H1 (cell line): ENCODE measurements around the gene MRPL54. TPM values are rescaled to one million over a fixed set of nuclear protein-coding genes. Genes with fewer than 3 reads are reported as not detected.

Experiments
- CTCF ChIA-PET: fragments of 300-600 bp; sonication (Branson Sonifier 250); formaldehyde crosslinking; loops from one replicate; lab custom pipeline; 2021; ENCODE audit not compliant: partially characterized antibody; lab: Charles Lee
- POLR2A ChIA-PET: fragments of 300-600 bp; sonication (Branson Sonifier 250); formaldehyde crosslinking; loops from one replicate; lab custom pipeline; 2021; ENCODE audit warnings: inconsistent platforms; ENCODE audit not compliant: partially characterized antibody; lab: Charles Lee
- DNase-seq, 2 experiments: peaks; one replicate each; pipeline versions ENCODE4 v3.0.0 to v3.0.0-alpha.2; 2010 to 2022; ENCODE audit warnings: low spot score in 2 of 2, low read depth in 1 of 2, mixed read lengths in 1 of 2
- FAIRE-seq: peaks from 2 replicates; lab custom pipeline; 2011; peaks lifted over from hg19 to GRCh38; lab: Jason Lieb, UNC
- H2AFZ ChIP-seq: 2 replicates; pipeline ENCODE4 v1.8.1; 2012; ENCODE audit warnings: low read length, inconsistent platforms
- H2AK5ac ChIP-seq: 2 replicates; pipeline ENCODE4 v1.6.1; 2013; ENCODE audit warnings: low read depth, low read length
- H2BK120ac ChIP-seq: replicated peaks from 2 replicates; pipeline ENCODE3; 2013; ENCODE audit warnings: low read depth, low read length, inconsistent platforms
- H2BK12ac ChIP-seq: 2 replicates; pipeline ENCODE4 v1.6.1; 2013; ENCODE audit warnings: low read depth, low read length
- H2BK15ac ChIP-seq: 2 replicates; pipeline ENCODE4 v1.6.1; 2013; ENCODE audit warnings: low read length
- H2BK20ac ChIP-seq: 2 replicates; pipeline ENCODE4 v1.6.1; 2013; ENCODE audit warnings: low read length
- H2BK5ac ChIP-seq: 2 replicates; pipeline ENCODE4 v1.6.1; 2013; ENCODE audit warnings: low read depth, low read length
- H3K14ac ChIP-seq: 2 replicates; pipeline ENCODE4 v1.6.1; 2013; ENCODE audit warnings: inconsistent platforms; ENCODE audit not compliant: insufficient read length
- H3K18ac ChIP-seq: 2 replicates; pipeline ENCODE4 v1.6.1; 2013; ENCODE audit warnings: low read length; ENCODE audit errors: extremely low read depth
- H3K23ac ChIP-seq: 2 replicates; pipeline ENCODE4 v1.6.1; 2013; ENCODE audit warnings: inconsistent platforms; ENCODE audit not compliant: insufficient read length
- H3K23me2 ChIP-seq: 2 replicates; pipeline ENCODE4 v1.6.1; 2013; ENCODE audit warnings: low read depth, low read length
- H3K27ac ChIP-seq: 2 replicates; pipeline ENCODE4 v1.6.1; 2011; ENCODE audit warnings: low read depth, low read length, inconsistent platforms
- H3K27me3 ChIP-seq, 4 experiments: replicated peaks in 1 of 4; 1 replicate in 1 of 4; 2 replicates in 3 of 4; pipeline versions ENCODE4 v1.6.1 to v1.8.1; 2011 to 2013; ENCODE audit warnings: low read length in 3 of 4, mild to moderate bottlenecking in 3 of 4, inconsistent platforms in 2 of 4, mixed read lengths in 2 of 4, moderate library complexity in 1 of 4; ENCODE audit not compliant: control insufficient read depth in 3 of 4, insufficient read depth in 3 of 4; ENCODE audit errors: extremely low read depth in 1 of 4
- H3K36me3 ChIP-seq, 4 experiments: 2 replicates each; pipeline versions ENCODE4 v1.6.1 to v1.8.1; 2011 to 2013; ENCODE audit warnings: mild to moderate bottlenecking in 4 of 4, low read length in 3 of 4, moderate library complexity in 2 of 4, control low read depth in 1 of 4, inconsistent platforms in 1 of 4; ENCODE audit not compliant: insufficient read depth in 4 of 4, control insufficient read depth in 2 of 4
- H3K4ac ChIP-seq: replicated peaks from 2 replicates; pipeline ENCODE3; 2013; ENCODE audit warnings: low read length, low read depth, mixed read lengths, inconsistent platforms; ENCODE audit not compliant: insufficient read length
- H3K4me1 ChIP-seq, 4 experiments: replicated peaks in 1 of 4; 1 replicate in 1 of 4; 2 replicates in 3 of 4; pipeline versions ENCODE4 v1.6.1 to v1.8.1; 2011 to 2013; ENCODE audit warnings: low read length in 3 of 4, inconsistent platforms in 2 of 4, mixed read lengths in 1 of 4; ENCODE audit not compliant: insufficient read depth in 4 of 4, control insufficient read depth in 3 of 4
- H3K4me2 ChIP-seq, 2 experiments: 2 replicates each; pipeline versions ENCODE4 v1.6.1 to v1.8.1; 2011 to 2013; ENCODE audit warnings: low read depth in 2 of 2, low read length in 2 of 2, control low read depth in 1 of 2, inconsistent platforms in 1 of 2, mild to moderate bottlenecking in 1 of 2; ENCODE audit not compliant: insufficient read depth in 1 of 2
- H3K4me3 ChIP-seq, 4 experiments: fragments of 200-600, 300-600 bp in 1 of 4; sonication (generic), shearing (Covaris generic), sonication (Bioruptor Twin) in 1 of 4; 2 replicates each; pipeline versions ENCODE4 v1.5.1 to v1.8.1; 2011 to 2016; ENCODE audit warnings: low read length in 4 of 4, low read depth in 3 of 4, control low read depth in 2 of 4, inconsistent platforms in 2 of 4, mild to moderate bottlenecking in 2 of 4, mixed read lengths in 1 of 4, moderate library complexity in 1 of 4; ENCODE audit not compliant: insufficient read depth in 2 of 4; ENCODE audit errors: extremely low read depth in 1 of 4
- H3K56ac ChIP-seq: replicated peaks from 2 replicates; pipeline ENCODE3; 2013; ENCODE audit warnings: low read depth, mild to moderate bottlenecking, mixed read lengths, low read length, inconsistent platforms; ENCODE audit not compliant: insufficient read length
- H3K79me1 ChIP-seq: 2 replicates; pipeline ENCODE4 v1.6.1; 2013; ENCODE audit warnings: low read depth, low read length, control low read depth
- H3K79me2 ChIP-seq, 2 experiments: 2 replicates each; pipeline versions ENCODE4 v1.6.1 to v1.8.1; 2012 to 2013; ENCODE audit warnings: low read length in 2 of 2, mild to moderate bottlenecking in 2 of 2, inconsistent platforms in 1 of 2; ENCODE audit not compliant: insufficient read depth in 2 of 2, control insufficient read depth in 1 of 2
- H3K9ac ChIP-seq, 4 experiments: replicated peaks in 1 of 4; 1 replicate in 1 of 4; 2 replicates in 3 of 4; pipeline versions ENCODE4 v1.6.1 to v1.8.1; 2011 to 2013; ENCODE audit warnings: low read depth in 3 of 4, low read length in 3 of 4, control low read depth in 2 of 4, mild to moderate bottlenecking in 2 of 4, moderate library complexity in 2 of 4, inconsistent platforms in 1 of 4; ENCODE audit errors: extremely low read depth in 1 of 4
- H3K9me3 ChIP-seq, 2 experiments: 2 replicates each; pipeline versions ENCODE4 v1.6.1 to v1.8.1; 2012 to 2013; ENCODE audit warnings: mild to moderate bottlenecking in 2 of 2, moderate library complexity in 2 of 2, control low read depth in 1 of 2, inconsistent platforms in 1 of 2, low read depth in 1 of 2, low read length in 1 of 2, mixed read lengths in 1 of 2; ENCODE audit not compliant: insufficient read depth in 2 of 2
- H4K20me1 ChIP-seq, 2 experiments: replicated peaks in 1 of 2; 2 replicates each; pipeline versions ENCODE3 to v1.8.1; 2011 to 2013; ENCODE audit warnings: inconsistent platforms in 2 of 2, low read length in 2 of 2, mild to moderate bottlenecking in 1 of 2; ENCODE audit not compliant: insufficient read depth in 2 of 2, control insufficient read depth in 1 of 2
- H4K5ac ChIP-seq: 2 replicates; pipeline ENCODE4 v1.6.1; 2013; ENCODE audit warnings: low read length, low read depth, mixed read lengths, inconsistent platforms; ENCODE audit not compliant: insufficient read length
- H4K8ac ChIP-seq: 2 replicates; pipeline ENCODE4 v1.8.0; 2013; ENCODE audit warnings: mild to moderate bottlenecking, moderate library complexity, low read length, inconsistent platforms; ENCODE audit not compliant: insufficient read depth; ENCODE audit errors: extremely low read depth
- H4K91ac ChIP-seq: replicated peaks from 2 replicates; pipeline ENCODE3; 2013; ENCODE audit warnings: low read length, mixed read lengths, inconsistent platforms; ENCODE audit not compliant: insufficient read length
- BRCA1 ChIP-seq: IDR thresholded peaks from 2 replicates; pipeline ENCODE4 v1.6.1; 2012; ENCODE audit warnings: low read depth, low read length, improper control_type of control experiment
- CHD1 ChIP-seq: IDR thresholded peaks from 2 replicates; pipeline ENCODE4 v1.6.1; 2012; ENCODE audit warnings: low read depth, low read length, improper control_type of control experiment
- HDAC2 ChIP-seq, 2 experiments: fragments of 300-600 bp in 1 of 2; sonication (generic) in 1 of 2; IDR thresholded peaks; 2 replicates each; pipeline ENCODE4 v1.6.1; 2011 to 2012; ENCODE audit warnings: low read depth in 2 of 2, low read length in 2 of 2, mild to moderate bottlenecking in 2 of 2, moderate library complexity in 2 of 2, borderline replicate concordance in 1 of 2, inconsistent platforms in 1 of 2
- KDM4A ChIP-seq: IDR thresholded peaks from one replicate; pipeline ENCODE4 v1.7.1; 2012; ENCODE audit warnings: low read depth, mild to moderate bottlenecking, moderate library complexity, low read length, inconsistent platforms; ENCODE audit not compliant: severe bottlenecking
- RBBP5 ChIP-seq: IDR thresholded peaks from 2 replicates; pipeline ENCODE4 v1.7.1; 2012; ENCODE audit warnings: low read depth, mild to moderate bottlenecking, inconsistent platforms, low read length, moderate library complexity, borderline replicate concordance
- TAF1 ChIP-seq: IDR thresholded peaks from 2 replicates; pipeline ENCODE4 v1.6.1; 2011; ENCODE audit warnings: mild to moderate bottlenecking, low read depth, low read length
- TEAD4 ChIP-seq: IDR thresholded peaks from 2 replicates; pipeline ENCODE4 v1.6.1; 2012; ENCODE audit warnings: low read depth, low read length, inconsistent platforms, mixed read lengths
- WGBS, 2 experiments: shearing (Covaris generic) in 1 of 2; methylation state at CpG; one replicate each; pipeline versions ENCODE4 v1.1.6 to v1.1.7; 2013 to 2015; ENCODE audit warnings: low lambda C conversion rate in 2 of 2, mixed read lengths in 2 of 2, inconsistent platforms in 1 of 2, low coverage in 1 of 2, missing lambda C conversion rate in 1 of 2; ENCODE audit not compliant: insufficient replicate concordance in 2 of 2, insufficient coverage in 1 of 2, insufficient read length in 1 of 2; ENCODE audit errors: extremely low coverage in 1 of 2, missing lambda C conversion rate in 1 of 2; 5-methylcytosine and 5-hydroxymethylcytosine counted together
- polyA plus RNA-seq, 7 experiments: library from polyadenylated mRNA; depleted of rRNA in 3 of 7; stranded (reverse) in 5 of 7; unstranded in 2 of 7; fragments of >200 nt in 5 of 7; fragments of 200-250 nt in 2 of 7; gene quantifications; 1 replicate in 5 of 7; 2 replicates in 1 of 7; 4 replicates in 1 of 7; pipeline versions ENCODE4 v1.2.1 to v1.2.3, GENCODE V29; 2011 to 2013; ENCODE audit warnings: missing spikeins in 2 of 7, mixed read lengths in 2 of 7
- total RNA-seq: library from RNA; stranded (reverse); fragmentation: NEBNext Ultra II Directional; extraction: Animal tissue kit (Norgen Biotek cat#: 25700); gene quantifications from 2 replicates; pipeline ENCODE4 v1.2.1, GENCODE V29; 2021

The MRPL54 gene
- total and polyA plus RNA-seq, 2 of the 8 experiments (the other 6 are each of a cell fraction or from before 2014, with no cell fraction given) = 63.8 to 72.8 TPM

DNA sequence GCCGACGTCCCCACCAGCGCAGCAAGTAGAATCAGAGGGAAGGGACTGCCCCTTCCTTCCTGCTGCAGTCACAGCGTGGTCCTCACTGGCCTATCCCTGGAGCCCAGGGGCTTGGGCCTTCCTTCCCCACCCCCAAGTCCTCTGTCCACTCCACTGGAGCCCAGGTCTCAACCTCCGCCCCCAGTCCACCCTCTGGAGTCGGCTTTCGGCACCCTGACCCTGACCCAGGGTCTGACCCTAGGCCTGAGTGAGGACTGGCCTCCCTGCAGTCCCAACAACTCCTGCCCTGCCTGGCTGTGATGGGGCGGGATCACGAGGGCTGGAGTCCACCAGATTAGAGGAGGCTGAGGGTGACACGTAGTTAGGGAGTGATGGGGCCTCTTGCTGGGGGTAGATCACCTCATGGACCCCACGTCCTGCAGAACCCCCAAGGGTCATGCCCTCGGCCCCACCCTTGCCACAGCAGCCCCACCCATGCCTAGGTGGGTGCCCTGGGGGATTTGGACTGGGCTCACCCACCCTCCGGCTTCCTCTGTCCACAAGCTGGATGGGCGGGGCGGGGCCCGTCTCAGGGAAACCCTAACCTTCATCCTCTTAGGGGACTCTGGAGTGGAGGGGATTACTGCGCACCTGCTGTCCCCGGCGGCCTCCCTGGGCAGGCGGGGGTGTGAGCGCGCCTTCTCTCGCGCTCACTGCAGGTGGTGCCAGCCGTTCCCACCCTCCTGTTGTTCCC lies 5.7 kb downstream of the MRPL54 start:
- WGBS, 2 experiments = 91% methylated on average over 22 of the region's 25 CpGs; no CpG with 5 or more reads in 1 of the 2 experiments
- POLR2A ChIA-PET = interaction anchor here (1.2 kb wide), 1 partner anchor 217 kb away, joined by 3 read pairs; the partner anchor contains the start of gene EEF2

More for the DNA sequence above, 5.7 kb downstream of the MRPL54 start:
- Histone ChIP-seq H2BK12ac (no peak overlapping the region), H3K27me3 (no peaks in the 10 kb centered on the region), H4K5ac (no peak overlapping the region), H2AK5ac (no peak overlapping the region), H3K27ac (no peak overlapping the region), H3K23me2 (no peaks in the 10 kb centered on the region; the same call in 1 of the 2 replicates), H4K91ac (no peak overlapping the region), H2BK15ac (no peak overlapping the region), H2BK120ac (no peak overlapping the region), H3K56ac (no peak overlapping the region), H3K79me1 (0 out of 2 replicates have a peak, but pooled peaks cover 3% of the 10 kb centered on the region), H3K9ac (no peak overlapping the region), H3K79me2 (peaks cover 0 to 2% of the 10 kb centered on the region in 2 experiments; a peak in 1 of 4 replicates), H2BK5ac (no peak overlapping the region), H3K4ac (no peak overlapping the region), H4K20me1 (peaks cover 0 to 11% of the 10 kb centered on the region in 2 experiments), H3K4me1 (peaks cover 0 to 7% (median 2%) of the 10 kb centered on the region in 4 experiments; a peak in 2 of 7 replicates), H2BK20ac (no peak overlapping the region), H2AFZ (no peak overlapping the region), H3K14ac (no peak overlapping the region), H3K23ac (no peak overlapping the region), H3K36me3 (peaks cover 0 to 8% (median 3%) of the 10 kb centered on the region in 4 experiments; a peak in 6 of 8 replicates), H4K8ac (no peak overlapping the region), H3K9me3 (no peaks in the 10 kb centered on the region), H3K4me3 (no peak overlapping the region), H3K4me2 (no peak overlapping the region), H3K18ac (no peak overlapping the region)
- DNase-seq (no peak), FAIRE-seq (no peak)
- TF ChIP-seq KDM4A = no peak
- TF ChIP-seq CHD1 = no peak
- no peak for TF ChIP-seq RBBP5
- TF ChIP-seq BRCA1 = no peak
- no peak for TF ChIP-seq HDAC2 (IDR thresholded peaks at IDR 0.05; ENCODE audit: borderline replicate concordance in 1 of 2, low read depth in 2 of 2, low read length in 2 of 2)
- no peak for TF ChIP-seq TEAD4
- no peak for TF ChIP-seq TAF1
- CTCF ChIA-PET = interaction anchor here (0.5 to 0.8 kb wide), 2 partner anchors 162 to 372 kb away, joined by 3 read pairs; no protein-coding TSS in a partner anchor
